NCI-H1092 (cell line): ENCODE results near the gene LACTB.

Source experiments
- DNase-seq: peaks from one replicate; lab custom pipeline; 2025; lab: John Stamatoyannopoulos, UW

LACTB gene

DNA sequence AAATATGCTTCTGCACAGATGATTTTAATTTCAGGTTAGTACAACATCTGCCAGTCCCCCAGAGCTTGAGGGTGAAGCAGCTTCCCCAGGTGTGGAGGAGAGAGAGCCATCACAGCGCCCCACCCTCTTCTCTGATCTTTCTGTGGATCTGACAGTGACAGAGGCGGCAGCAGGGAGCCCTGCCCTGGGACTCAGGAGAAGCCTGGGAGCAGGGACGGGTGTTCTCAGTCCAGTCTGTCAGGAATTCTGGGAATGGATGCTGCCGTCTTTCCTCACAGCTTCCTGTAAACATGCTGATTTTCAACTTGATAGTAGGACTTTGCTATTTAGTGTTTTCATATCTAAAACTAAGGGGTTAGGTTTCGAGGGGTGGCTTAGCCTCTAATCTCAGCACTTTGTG is 56.4 kb downstream of the LACTB start:
- DNase-seq: no peak

- no peak for DNase-seq
These were observed 59.1 kb downstream of the LACTB start for GRCh38 chr15:63180746-63181145.

- no peak for DNase-seq
These were observed 60.0 kb downstream of the LACTB start for GRCh38 chr15:63181648-63182047.

GRCh38 chr15:63185206-63185605 is 63.5 kb downstream of the LACTB start:
- no peak for DNase-seq

GRCh38 chr15:63186065-63186464 is 64.4 kb downstream of the LACTB start:
- DNase-seq: no peak

GRCh38 chr15:63187589-63188226 is 66.0 kb downstream of the LACTB start:
- no peak for DNase-seq

DNA sequence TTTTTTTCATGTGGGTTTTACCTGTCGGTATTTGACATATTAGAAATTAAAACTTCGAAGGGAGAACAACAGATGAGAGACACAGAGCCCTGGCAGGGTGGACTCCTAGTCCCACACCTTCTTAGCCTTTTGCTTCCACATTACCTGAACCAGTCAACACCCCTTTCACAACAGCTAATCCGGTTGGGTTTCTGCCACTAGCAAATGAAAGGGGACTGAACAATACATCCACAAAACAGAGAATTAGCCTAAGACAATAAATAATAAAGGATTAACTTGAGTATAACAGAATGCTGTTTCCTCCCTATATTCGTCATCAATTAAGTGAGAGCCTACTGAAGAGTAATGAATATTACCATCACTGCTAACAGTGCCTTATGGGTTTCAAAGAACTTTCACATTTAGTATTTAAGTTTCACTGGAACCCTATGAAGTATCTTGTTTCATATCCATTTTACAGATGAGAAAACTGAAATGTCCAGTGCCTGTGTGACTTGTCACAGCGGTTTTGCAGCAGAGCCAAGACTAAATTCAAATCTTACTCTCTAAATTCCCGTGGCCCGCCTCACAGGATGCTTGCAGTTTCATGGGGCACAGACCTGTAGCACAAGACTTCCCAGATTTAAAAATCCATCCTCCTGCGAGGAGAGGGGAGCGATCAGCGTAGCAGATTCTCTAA is 66.7 kb downstream of the LACTB start:
- no peak for DNase-seq

- peak; percentile 92 for DNase-seq
These were observed 67.5 kb downstream of the LACTB start, which contains the start of gene RAB8B for GRCh38 chr15:63188926-63189871. Gene RAB8B, plus strand, starts transcription at chr15:63189606. Its CDS starts 19 bp downstream, at chr15:63189625.

- DNase-seq: no peak
These were observed 68.5 kb downstream of the LACTB start for GRCh38 chr15:63189941-63190768.

DNA sequence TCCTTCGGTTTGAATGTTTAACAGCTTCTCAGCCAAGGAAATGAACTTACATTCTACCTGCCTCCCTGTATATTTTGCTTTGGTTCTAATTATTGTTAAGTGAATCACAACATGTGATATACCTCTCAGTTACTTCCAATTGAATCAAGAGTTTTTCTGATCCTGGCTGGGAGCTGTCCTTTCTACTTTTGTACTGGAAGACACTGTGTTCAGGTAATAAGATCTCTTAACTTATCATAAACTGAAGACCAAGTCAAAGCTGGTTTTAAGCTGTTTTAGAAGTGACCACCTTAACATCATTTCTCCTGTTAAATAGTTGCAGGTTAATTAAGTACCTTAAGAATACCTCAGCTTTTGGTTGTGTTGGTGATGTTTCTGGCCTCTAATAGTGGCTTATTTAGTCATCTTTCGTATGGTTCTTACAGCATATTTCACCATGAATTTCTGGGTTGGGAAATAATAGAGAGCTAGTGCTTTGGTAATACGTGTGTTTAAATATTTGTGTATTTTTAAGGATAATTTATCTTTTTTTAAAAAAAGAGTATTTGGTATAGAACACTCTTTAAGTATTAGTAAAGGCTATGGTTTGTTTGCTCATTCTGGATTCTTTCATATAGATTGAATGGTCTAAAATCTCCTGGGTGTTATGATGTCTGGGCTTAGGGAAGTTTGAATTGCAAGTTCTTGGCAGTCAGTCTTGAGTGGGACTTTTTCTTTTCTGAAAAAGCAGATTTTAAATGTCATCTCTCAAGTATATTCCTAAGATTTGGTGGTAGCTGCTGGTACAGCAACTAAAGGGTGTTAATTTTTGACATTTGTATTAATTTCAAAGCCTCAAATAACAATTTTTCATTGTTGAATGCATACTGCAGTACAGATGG is 69.3 kb downstream of the LACTB start:
- DNase-seq: no peak
